Retina (tissue), 1 donor: ENCODE data around the gene SEPTIN12.

Experiments used
- DNase-seq: peaks from one replicate; pipeline ENCODE4 v3.0.0-alpha.2; 2016

The SEPTIN12 gene

DNA sequence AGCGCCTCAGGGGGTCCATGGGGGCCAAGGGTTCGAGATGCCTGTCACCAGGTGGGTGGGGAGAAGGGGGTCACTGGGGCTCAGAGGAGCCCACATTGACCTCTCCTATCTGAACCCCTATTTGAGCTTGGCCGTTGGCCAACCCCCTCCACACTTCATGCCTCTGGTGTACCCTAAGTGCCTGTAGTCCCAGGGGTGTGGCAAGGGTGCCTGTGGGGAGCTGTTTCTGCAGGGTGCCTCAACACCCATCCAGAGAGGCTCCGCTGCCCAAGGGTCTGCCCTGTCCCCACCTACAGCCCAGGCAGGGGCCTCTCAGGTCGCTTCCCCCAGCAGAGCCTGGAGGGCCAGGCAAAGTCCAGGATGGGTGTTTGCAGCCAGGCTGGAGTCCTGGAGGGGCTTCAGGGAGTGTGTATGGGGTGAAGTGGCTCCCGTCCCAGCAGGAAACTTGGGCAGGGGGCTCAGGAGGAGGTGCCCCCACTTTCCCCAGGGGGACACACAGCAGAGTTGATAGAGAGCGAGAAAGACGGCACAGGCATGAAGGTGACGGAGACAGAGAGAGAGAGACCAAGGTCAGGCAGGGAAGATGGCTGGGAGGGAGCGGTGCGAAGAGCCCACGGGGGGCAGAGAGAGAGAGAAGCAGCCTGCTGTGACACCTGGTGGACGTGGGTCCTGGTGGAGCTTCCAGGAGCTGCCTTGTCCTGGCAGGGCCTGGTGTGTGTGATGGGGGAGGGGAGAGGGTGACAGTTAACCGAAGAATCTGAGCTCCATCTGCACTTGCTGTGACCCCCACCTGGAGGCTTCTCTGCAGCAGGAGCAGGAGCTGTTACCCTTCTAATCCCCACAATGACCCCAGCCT is at the start of gene SEPTIN12:
Gene SEPTIN12 (minus strand): TSS at position 719 of the 856 bp plus-strand sequence. CDS start 700 bp downstream, at position 19.
- peak; percentile 38 for DNase-seq

- DNase-seq, result no peak
These were observed 48.6 kb upstream of the SEPTIN12 start for GRCh38 chr16:4836727-4837126.

GRCh38 chr16:4833584-4833983 is 45.4 kb upstream of the SEPTIN12 start:
- DNase-seq, result no peak

- DNase-seq, result no peak
These were observed 44.7 kb upstream of the SEPTIN12 start for GRCh38 chr16:4832698-4833343.

DNA sequence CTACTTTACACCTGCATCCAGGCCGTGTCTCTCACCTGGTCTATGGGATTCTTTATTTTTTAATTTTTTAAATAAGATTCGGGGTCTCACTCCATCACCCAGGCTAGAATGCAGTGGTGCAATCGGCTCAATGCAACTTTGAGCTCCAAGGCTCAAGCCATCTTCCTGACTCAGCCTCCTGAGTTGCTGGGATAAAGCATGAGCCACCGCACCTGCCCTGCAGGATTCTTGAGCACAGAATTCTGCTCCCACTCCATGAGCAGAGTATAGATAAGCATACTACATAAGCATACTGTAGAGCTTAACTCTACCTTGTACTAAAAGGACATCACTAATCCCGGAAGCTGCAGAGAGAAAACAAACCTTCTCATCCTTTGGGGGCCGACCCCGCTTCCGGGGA is 43.5 kb upstream of the SEPTIN12 start:
- DNase-seq, result no peak

DNA sequence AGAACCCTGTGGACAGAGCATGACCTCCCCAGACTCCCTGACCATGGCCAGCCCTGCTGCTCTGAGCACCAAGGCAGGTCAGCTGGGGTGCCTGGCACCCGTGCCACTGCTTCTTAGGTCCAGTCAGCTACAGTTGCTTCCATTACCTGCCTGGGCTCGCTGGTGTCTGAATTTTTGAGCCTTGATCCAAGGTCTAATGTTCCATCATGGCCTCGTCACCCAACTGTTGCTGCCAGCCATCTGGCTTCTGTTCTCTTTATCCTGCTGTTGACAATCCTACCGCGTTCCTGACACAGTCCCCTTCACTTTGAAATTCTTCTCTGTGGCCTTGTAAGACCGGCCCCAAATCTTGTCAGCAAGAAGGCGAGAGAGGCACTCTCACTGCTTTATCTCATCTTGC is 42.3 kb upstream of the SEPTIN12 start:
- no peak for DNase-seq

DNA sequence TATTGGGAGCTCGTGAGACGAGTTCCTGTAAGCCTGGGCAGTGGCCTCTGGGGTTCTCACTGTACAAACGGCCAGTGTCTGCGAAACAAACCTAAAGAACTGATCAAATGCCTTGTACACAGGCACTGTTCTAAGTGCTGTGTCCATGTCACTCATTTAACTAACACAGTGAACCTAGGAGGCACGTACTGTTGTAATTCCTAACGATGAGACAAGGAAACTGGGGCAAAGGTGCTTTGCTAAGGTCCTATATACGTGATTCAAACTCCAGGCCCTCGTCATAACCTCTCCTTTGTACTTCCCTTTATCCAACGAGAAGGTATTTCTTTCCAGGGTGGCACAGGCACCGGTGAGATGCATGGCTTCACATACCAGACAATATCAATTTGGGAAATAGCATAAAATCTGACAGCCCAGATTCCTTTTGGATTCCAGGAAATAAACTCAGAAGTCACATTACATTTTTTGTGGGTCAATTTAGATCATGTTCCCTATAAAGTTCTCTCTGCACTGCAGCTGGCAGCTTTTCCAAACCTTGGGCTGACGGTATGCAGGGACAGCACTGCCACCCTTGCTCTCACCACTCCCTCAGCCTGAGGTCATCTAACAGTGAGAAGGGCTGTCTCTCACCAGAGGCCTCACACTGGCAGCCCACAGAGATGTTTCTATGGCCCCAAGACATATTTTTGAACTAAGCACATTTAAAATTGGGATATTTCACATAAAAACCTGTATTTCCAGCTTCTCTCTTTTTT is 40.6 kb upstream of the SEPTIN12 start:
- DNase-seq, result no peak

GRCh38 chr16:4826980-4827379 is 38.8 kb upstream of the SEPTIN12 start:
- no peak for DNase-seq

- no peak for DNase-seq
These were observed 38.4 kb upstream of the SEPTIN12 start for GRCh38 chr16:4826526-4826925.

- DNase-seq, result no peak
These were observed 37.1 kb upstream of the SEPTIN12 start for GRCh38 chr16:4825196-4825595.

DNA sequence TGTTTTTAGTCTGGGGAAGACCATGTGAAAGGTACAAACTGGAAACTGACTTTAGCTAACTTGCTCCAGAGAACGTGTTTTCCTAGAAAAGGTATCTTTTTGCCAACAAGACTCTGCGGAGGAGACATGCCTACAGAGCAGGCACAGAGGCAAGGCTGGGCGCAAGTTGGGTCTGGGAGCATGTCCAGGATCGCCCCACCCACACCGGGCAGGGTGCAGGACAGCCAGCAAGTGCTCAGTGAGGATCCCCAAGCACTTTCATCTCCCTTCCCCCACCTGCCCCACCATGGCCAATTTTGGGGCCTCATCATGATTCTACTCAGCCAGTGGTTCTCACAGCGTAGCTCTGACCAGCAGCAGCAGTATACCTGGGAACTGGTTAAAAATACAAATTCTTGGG is 32.5 kb upstream of the SEPTIN12 start:
- DNase-seq, result no peak

GRCh38 chr16:4814542-4815173 is 26.5 kb upstream of the SEPTIN12 start:
- DNase-seq, result no peak

- DNase-seq, result no peak
These were observed 25.9 kb upstream of the SEPTIN12 start for GRCh38 chr16:4814046-4814445.

DNA sequence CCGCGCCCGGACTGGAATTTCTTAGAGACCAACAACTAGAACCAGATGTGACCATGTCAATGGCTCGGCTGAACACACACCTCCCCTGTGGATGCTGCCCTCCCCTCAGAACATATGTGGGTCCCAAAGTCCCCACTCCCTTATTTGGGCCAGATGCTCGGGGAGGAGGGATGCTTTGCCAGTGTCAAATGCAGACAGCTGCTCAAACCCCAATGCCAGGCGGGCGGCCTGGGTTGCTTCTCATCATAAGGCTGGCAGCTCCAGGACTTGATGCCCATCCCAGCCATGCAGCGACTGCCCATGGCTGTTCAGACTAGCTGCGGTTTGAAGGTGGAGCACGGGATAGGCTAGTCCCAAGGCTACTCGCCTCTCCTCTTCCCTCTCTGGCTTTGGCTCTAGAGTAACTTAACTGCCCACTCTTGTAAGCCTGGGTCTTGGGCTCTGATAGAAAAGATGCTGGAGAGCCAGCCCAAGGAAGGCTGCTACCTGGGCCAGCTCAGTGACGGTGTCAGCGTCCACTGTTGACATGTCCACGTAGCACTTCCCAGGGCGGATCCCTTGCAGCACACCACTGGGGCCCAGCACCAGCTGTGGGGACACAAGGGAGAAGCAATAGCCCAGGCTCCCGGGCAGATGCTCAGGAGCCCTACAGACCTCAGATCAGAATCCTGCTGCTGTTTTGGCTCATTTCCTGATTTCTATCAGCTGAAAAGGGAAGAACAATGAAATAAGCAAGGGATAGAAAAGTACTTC is 25.3 kb upstream of the SEPTIN12 start:
- no peak for DNase-seq

GRCh38 chr16:4811773-4812172 is 23.6 kb upstream of the SEPTIN12 start:
- no peak for DNase-seq

DNA sequence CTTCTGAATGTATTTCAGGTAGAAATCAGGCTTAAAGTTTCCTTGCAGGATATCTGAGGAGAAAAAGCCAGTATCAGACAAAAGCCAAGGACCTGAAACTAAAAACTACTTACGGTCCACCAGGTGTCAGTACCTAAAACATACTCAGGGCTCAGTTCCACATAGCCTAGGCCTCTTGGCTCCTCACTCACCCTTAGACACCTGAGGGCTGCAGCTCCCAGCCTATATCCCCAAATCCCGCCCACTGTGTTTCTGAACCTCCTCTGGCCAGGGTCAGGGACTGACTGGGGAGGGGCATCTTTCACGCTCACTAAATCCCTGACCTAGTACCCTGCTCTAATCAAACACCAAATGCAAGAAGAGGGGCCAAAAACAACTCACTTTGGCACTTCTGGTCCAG is 23.1 kb upstream of the SEPTIN12 start:
- no peak for DNase-seq

DNA sequence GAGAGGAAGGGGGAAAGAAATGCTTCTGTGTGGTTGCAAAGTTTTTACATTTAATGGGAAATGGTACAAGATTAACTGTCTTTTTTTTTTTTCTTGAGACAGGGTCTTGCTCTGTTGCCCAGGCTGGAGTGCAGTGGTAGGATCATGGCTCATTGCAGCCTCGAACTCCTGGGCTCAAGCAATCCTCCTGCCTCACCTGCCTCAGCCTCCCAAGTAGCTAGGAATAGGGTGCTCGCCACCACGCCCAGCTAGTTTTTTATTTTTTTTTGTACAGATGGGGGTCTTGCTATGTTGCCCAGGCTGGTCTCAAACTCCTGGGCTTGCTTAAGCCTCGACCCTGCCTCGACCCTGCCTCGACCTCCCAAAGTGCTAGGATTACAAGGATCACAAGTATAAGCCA is 18.1 kb upstream of the SEPTIN12 start:
- no peak for DNase-seq

DNA sequence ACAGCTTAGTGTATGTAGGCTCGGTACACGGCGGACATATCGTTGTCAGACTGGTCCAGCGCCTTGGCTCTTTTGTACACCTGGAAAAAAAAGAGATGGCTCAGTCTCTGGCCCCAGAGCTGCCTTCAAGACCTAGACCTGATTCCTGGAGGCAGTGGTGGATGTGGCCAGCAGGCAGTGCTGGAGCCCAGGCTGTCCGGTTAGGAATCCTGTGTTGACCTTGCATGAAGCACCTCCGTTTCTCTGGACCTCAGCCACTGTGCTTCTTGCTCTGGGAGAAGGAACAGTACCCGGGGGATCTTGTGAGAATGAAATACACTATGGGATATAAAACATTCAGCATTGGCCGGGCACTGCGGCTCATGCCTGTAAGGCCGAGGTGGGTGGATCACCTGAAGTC is 17.1 kb upstream of the SEPTIN12 start:
- no peak for DNase-seq

DNA sequence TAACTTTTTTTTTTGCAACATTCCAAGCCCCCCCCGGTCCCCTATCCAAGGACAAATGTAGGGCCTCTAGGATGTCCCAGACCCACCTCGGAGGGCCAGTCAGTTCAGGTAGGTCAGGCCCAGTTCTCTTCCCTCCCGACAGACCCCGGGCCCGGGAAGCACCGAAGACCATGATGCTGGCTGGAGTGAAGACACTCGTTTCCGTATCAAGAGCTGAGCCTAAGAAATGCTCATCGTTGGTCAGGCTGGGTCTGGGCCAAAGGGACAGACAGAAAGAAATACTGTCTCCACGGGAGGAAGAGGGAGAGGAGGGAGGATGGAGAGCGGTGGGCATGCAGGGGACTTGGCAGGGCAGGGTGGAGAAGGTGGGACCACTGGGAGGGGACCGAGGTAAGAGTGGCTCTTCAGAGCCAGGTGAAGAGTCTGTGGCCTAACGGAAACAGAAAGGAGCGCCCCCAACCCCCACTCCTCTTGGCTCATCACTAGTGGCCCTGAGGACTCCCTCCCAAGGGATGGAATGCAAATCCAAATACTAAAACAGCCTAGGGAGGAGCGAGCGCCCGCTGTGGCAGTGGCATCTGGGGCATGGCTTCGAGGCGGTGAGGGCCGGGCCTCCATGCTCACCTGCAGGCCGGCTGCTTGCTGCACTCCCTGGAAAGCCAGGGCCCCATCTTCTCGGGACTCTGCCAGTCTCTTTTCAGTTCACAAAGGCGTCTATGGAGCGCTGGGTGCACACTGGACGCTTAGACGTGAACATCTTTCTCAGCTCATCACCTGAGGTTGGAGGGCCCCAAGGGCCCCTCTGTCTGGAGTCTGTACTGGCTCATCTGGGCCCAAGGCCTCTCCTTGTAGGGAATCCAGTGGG is 16.0 kb upstream of the SEPTIN12 start:
- DNase-seq, result no peak

- DNase-seq, result peak; percentile 19
These were observed 15.3 kb upstream of the SEPTIN12 start for GRCh38 chr16:4803401-4803844.

- peak; percentile 95 for DNase-seq
These were observed 14.6 kb upstream of the SEPTIN12 start for GRCh38 chr16:4802659-4803287.
